Esophagus squamous epithelium (tissue), 5 donors: ENCODE measurements around the gene NXN. TPM values are rescaled to one million over a fixed set of nuclear protein-coding genes. Genes with fewer than 3 reads are reported as not detected.
"Not testable (repeated sequence)": the region's sequence is repeated elsewhere in the genome, so short reads cannot be mapped to it uniquely, and the experiment has no call there.

Experiments used
- DNase-seq: peaks from one replicate; lab custom pipeline; 2025; lab: John Stamatoyannopoulos, UW
- H3K27ac ChIP-seq, 4 donors: fragments of 200-600 bp; sonication (generic); one replicate each; pipeline ENCODE4 v1.5.1; 2016 to 2019; ENCODE audit warnings: mild to moderate bottlenecking in 1 of 4
- H3K27me3 ChIP-seq, 4 donors: fragments of 200-600 bp; sonication (generic); 1 replicate in 3 of 4; 2 replicates in 1 of 4; pipeline versions ENCODE4 v1.5.1 to v1.6.0; 2017 to 2021; ENCODE audit warnings: antibody characterized with exemption in 1 of 4
- H3K36me3 ChIP-seq, 3 donors: fragments of 200-600 bp; sonication (generic); one replicate each; pipeline ENCODE4 v1.5.1; 2016 to 2019
- H3K4me1 ChIP-seq, 3 donors: fragments of 200-600 bp; sonication (generic); one replicate each; pipeline ENCODE4 v1.5.1; 2017 to 2019
- H3K4me3 ChIP-seq, 4 donors: fragments of 200-600 bp; sonication (generic); 1 replicate in 3 of 4; 2 replicates in 1 of 4; pipeline ENCODE4 v1.5.1; 2016 to 2019; ENCODE audit warnings: mild to moderate bottlenecking in 2 of 4, moderate library complexity in 1 of 4
- H3K9me3 ChIP-seq, 3 donors: fragments of 200-600 bp; sonication (generic); one replicate each; pipeline ENCODE4 v1.5.1; 2016 to 2019
- POLR2A ChIP-seq, 4 donors: fragments of 450-650 bp; IDR thresholded peaks; one replicate each; pipeline ENCODE4 v1.6.1; 2017; ENCODE audit warnings: antibody characterized with exemption in 4 of 4, mild to moderate bottlenecking in 4 of 4, moderate library complexity in 3 of 4
- WGBS, 2 donors: methylation state at CpG; one replicate each; pipeline ENCODE4 v1.1.5; 2018; 5-methylcytosine and 5-hydroxymethylcytosine counted together
- intact Hi-C: fragments of 100-400 bp; cut with DNase I; formaldehyde crosslinking; loops from one replicate; pipeline ENCODE4 v1.15.0; 2022
- total RNA-seq, 4 donors: library from RNA; depleted of rRNA; stranded (reverse); fragments of >200 nt; gene quantifications; one replicate each; pipeline ENCODE4 v1.1.0, GENCODE V29; 2016
- TF ChIP-seq, protein P1 (sequence below), 6 experiments: fragments of 450-650 bp in 4 of 6; fragments of 200-600 bp in 2 of 6; sonication (generic) in 2 of 6; IDR thresholded peaks; one replicate each; pipeline ENCODE4 v1.5.1; 2016 to 2019; ENCODE audit warnings: antibody characterized with exemption in 6 of 6, mild to moderate bottlenecking in 4 of 6, moderate library complexity in 4 of 6
- donor health status: DM: yes; HTN: yes; CAD: no.

NXN gene
- total RNA-seq, 4 donors from 2014 or later: 19.5 to 34.9 (median 28.7) TPM

DNA sequence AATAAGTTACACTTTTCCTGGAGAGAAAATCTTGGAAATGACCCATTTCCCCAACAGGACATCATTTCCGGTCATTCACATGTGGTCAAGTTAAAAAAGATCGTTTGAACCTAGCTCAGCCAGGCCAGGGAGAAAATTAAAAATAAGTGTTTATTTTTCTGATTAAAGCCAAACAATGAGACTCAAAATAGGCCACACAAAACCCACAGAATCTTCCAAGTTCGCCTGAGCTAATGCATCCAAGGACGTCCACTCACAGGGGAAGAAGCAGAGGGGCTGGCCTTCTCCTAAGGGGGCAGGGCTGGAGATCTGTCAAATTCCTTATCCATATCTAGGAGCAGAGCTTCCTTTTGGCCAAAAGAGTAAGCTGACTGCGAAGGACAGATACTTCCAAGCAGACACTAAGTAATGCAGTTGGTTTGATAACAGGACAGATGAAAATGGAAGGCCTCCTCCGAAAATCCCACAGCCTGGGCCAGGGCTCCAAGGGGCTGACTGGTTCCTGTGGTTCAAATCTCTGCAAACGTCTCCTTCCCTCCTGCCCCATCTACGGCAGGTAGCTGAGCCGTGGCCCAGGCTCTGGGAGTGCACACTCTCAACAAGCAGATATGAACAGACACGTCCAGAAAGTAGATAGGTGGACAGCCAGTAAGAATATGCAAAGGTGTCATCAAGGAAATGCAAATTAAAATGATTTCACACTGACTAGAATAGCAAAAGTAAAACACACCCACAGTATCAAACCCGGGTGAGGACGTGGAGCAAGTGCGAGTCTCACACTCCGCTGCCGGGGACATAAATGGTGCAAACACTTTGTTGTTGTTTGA is 98.9 kb downstream of the NXN start:
- Histone ChIP-seq H3K4me1 (peaks cover 19 to 73% (median 55%) of the 10 kb centered on the region in 3 donors), H3K27me3 (no peaks in the 10 kb centered on the region), H3K4me3 (peak overlapping the region in 1 of 4 donors; percentile 4), H3K36me3 (no peaks in the 10 kb centered on the region), H3K9me3 (no peaks in the 10 kb centered on the region), H3K27ac (peak overlapping the region; percentile 66 to 88 (median 86))
- TF ChIP-seq, protein P1, sequence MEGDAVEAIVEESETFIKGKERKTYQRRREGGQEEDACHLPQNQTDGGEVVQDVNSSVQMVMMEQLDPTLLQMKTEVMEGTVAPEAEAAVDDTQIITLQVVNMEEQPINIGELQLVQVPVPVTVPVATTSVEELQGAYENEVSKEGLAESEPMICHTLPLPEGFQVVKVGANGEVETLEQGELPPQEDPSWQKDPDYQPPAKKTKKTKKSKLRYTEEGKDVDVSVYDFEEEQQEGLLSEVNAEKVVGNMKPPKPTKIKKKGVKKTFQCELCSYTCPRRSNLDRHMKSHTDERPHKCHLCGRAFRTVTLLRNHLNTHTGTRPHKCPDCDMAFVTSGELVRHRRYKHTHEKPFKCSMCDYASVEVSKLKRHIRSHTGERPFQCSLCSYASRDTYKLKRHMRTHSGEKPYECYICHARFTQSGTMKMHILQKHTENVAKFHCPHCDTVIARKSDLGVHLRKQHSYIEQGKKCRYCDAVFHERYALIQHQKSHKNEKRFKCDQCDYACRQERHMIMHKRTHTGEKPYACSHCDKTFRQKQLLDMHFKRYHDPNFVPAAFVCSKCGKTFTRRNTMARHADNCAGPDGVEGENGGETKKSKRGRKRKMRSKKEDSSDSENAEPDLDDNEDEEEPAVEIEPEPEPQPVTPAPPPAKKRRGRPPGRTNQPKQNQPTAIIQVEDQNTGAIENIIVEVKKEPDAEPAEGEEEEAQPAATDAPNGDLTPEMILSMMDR (IDR thresholded peaks at IDR 0.05): no peak
- no peak for TF ChIP-seq POLR2A (IDR thresholded peaks at IDR 0.05)
- no peak for DNase-seq
- intact Hi-C loops: no loop called here
- WGBS, 2 donors: 56 to 61% methylated on average over 10 to 12 of the region's 15 CpGs

DNA sequence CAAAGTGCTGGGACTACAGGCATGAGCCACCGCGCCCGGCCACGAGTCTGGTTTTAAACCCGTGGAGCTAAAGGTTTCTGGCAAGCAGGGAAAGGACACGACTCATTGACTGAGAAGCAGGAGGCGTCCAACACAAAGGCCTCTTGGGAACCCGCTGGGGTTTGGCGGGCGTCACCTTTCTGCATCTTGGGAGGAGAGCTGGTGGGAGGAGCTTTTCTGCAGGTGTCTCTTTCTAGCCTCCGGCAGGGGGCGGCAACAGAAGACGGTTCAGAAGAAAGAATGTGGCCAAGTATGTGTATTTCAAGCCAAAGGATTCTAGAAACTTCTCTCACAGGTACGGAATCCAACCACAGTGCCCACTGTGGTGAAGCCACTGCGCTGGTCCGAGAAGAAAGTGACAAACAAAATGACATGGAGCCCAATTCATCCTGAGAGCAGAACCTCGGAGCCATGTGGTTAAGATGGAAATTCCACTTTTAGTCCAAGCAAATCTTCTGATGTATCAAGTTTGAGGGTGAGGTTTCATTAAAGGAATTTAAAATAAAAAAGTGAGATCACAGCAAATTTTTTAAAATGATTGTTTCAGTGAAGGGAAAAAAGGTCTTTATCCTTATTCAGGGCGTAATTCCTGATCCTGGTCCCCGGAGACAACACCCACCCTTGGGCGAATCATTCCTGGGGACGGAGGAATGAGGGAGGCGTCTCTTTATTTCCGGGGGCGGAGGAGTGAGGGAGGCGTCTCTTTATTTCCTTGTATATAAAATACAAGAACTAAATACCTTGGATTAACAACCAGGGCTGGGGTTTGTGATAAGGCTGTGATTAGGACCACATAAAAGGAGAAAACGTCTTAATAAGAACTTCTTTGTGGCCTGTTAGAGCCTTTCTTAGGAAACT is 99.8 kb downstream of the NXN start:
- intact Hi-C loops: loop anchor here (5.0 to 10.0 kb wide), 2 partner anchors 85 to 98 kb away; partner anchors contain the start of gene NXN
- no peak for TF ChIP-seq POLR2A (IDR thresholded peaks at IDR 0.05)
- TF ChIP-seq, protein P1 (IDR thresholded peaks at IDR 0.05): peak; percentile 37 to 79 (median 71)
- Histone ChIP-seq H3K9me3 (no peaks in the 10 kb centered on the region), H3K27ac (peak overlapping the region; percentile 66 to 88 (median 86)), H3K4me1 (peaks cover 19 to 71% (median 55%) of the 10 kb centered on the region in 3 donors), H3K36me3 (no peaks in the 10 kb centered on the region), H3K27me3 (no peaks in the 10 kb centered on the region), H3K4me3 (peak overlapping the region in 1 of 4 donors; percentile 15)
- no peak for DNase-seq
- WGBS, 2 donors: 16 to 20% methylated on average over 20 to 22 of the region's 26 CpGs

DNA sequence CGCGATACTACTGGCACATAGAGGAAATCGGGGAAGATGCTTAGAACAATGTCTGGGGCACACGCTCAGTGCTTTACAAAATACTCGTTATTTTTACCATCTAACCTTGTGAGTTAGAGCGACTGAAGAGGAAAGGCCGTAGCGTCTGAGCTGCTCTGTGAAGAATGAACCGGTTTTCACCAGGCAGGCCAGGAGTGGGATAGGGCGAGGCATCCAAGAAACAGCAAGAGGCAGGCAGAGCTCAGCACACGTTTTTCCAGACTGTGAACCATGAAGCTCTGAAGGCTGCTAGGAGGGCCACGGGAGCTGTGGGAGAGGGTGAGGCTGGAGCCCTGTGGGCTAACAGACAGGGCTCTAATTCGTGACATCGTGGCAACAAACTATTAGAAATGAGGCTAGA is 101.9 kb downstream of the NXN start:
- Histone ChIP-seq H3K27me3 (no peaks in the 10 kb centered on the region), H3K4me3 (no peak overlapping the region), H3K4me1 (peaks cover 7 to 51% (median 36%) of the 10 kb centered on the region in 3 donors), H3K27ac (peak overlapping the region in 3 of 4 donors; percentile 21 to 87 (median 34)), H3K9me3 (no peaks in the 10 kb centered on the region), H3K36me3 (no peaks in the 10 kb centered on the region)
- intact Hi-C loops: loop anchor here (5.0 to 10.0 kb wide), 2 partner anchors 83 to 100 kb away; partner anchors contain the start of gene NXN
- DNase-seq: no peak
- no peak for TF ChIP-seq POLR2A (IDR thresholded peaks at IDR 0.05)
- TF ChIP-seq, protein P1 (IDR thresholded peaks at IDR 0.05): no peak
- WGBS, 2 donors: 72 to 76% methylated on average over 14 of the region's 14 CpGs

DNA sequence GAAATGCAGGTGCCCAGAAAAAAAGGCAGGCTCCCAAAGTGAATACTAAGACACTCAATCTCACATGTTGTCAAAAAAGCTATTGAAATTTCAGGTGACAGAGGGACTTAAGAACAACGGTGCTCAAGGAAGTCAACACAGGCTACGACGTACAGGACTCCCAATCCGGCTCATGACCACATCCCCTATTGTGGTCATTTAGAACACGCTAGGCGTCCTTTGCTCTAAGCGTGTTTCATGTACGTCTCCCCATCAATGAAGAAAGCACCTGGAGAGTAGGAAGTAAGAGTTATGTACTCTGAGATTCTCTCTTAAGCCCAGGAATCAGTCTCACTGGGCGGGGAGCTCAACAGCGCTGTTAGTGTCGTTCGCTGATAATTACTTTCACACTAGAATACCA is 103.3 kb downstream of the NXN start:
- no peak for DNase-seq
- TF ChIP-seq, protein P1 (IDR thresholded peaks at IDR 0.05): no peak
- no peak for TF ChIP-seq POLR2A (IDR thresholded peaks at IDR 0.05)
- H3K27ac ChIP-seq: no peak overlapping the region
- peaks cover 7 to 38% (median 25%) of the 10 kb centered on the region in 3 donors for H3K4me1 ChIP-seq
- H3K36me3 ChIP-seq: no peaks in the 10 kb centered on the region
- H3K27me3 ChIP-seq: no peaks in the 10 kb centered on the region
- H3K4me3 ChIP-seq: no peak overlapping the region
- 62 to 74% methylated on average over 12 of the region's 12 CpGs for WGBS, 2 donors
- intact Hi-C loops: loop anchor here (5.0 to 10.0 kb wide), 2 partner anchors 81 to 101 kb away; partner anchors contain the start of gene NXN
- no peaks in the 10 kb centered on the region for H3K9me3 ChIP-seq

DNA sequence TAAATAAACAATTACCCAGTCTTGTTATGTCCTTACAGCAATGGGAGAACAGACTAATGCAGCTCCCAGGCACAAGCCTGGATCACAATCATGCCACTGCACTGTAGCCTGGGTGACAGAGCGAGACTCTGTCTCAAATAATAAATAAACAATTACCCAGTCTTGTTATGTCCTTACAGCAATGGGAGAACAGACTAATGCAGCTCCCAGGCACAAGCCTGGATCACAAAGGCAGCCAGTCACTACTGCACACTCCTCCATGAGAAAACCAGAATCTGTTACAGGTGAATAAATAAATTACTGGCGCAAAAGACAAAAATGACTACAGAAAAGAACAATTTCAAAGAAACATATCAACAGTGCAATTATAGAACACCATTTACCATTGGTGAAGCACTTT is 105.0 kb downstream of the NXN start:
- not testable (repeated sequence) for H3K27me3 ChIP-seq, H3K4me3 ChIP-seq, H3K9me3 ChIP-seq, DNase-seq, H3K27ac ChIP-seq, H3K36me3 ChIP-seq
- peaks cover 9 to 37% (median 22%) of the 10 kb centered on the region in 3 donors for H3K4me1 ChIP-seq
- WGBS, 2 donors: 95 to 96% methylated on average over 1 to 2 of the region's 2 CpGs
- intact Hi-C loops: loop anchor here (10.0 kb wide), 1 partner anchor 80 kb away; no protein-coding TSS in a partner anchor
